HG02973 (cell line): ENCODE data around the gene CLTCL1.
"Not testable (repeated sequence)": the region's sequence is repeated elsewhere in the genome, so short reads cannot be mapped to it uniquely, and the experiment has no call there.

Experiments used
- ATAC-seq: cut with Tn5 transposase; IDR thresholded peaks from one replicate; pipeline ENCODE4 v1.9.1; 2021; ENCODE audit warnings: moderate library complexity; ENCODE audit not compliant: unreplicated experiment

The CLTCL1 gene

GRCh38 chr22:19220867-19221266, 70.7 kb downstream of the CLTCL1 start:
- ATAC-seq = no peak

GRCh38 chr22:19218541-19219233, 72.8 kb downstream of the CLTCL1 start:
- ATAC-seq = no peak

- no peak for ATAC-seq
Observed at GRCh38 chr22:19216579-19216978, 74.9 kb downstream of the CLTCL1 start.

GRCh38 chr22:19215360-19215759, 76.2 kb downstream of the CLTCL1 start:
- no peak for ATAC-seq

GRCh38 chr22:19214078-19214473, 77.4 kb downstream of the CLTCL1 start:
- no peak for ATAC-seq

- ATAC-seq = no peak
Observed at GRCh38 chr22:19213442-19214077, 78.0 kb downstream of the CLTCL1 start.

GRCh38 chr22:19213001-19213400, 78.5 kb downstream of the CLTCL1 start:
- no peak for ATAC-seq

- ATAC-seq = no peak
Observed at GRCh38 chr22:19212302-19212870, 79.1 kb downstream of the CLTCL1 start.

GRCh38 chr22:19210188-19210587, 81.3 kb downstream of the CLTCL1 start:
- ATAC-seq = no peak

GRCh38 chr22:19208287-19208847, 83.2 kb downstream of the CLTCL1 start:
- ATAC-seq = no peak

GRCh38 chr22:19207884-19208283, 83.6 kb downstream of the CLTCL1 start:
- no peak for ATAC-seq

GRCh38 chr22:19207401-19207808, 84.1 kb downstream of the CLTCL1 start:
- ATAC-seq = no peak

GRCh38 chr22:19206287-19206686, 85.2 kb downstream of the CLTCL1 start:
- ATAC-seq = no peak

- no peak for ATAC-seq
Observed at GRCh38 chr22:19204640-19205039, 86.9 kb downstream of the CLTCL1 start.

GRCh38 chr22:19203834-19204233, 87.7 kb downstream of the CLTCL1 start:
- ATAC-seq = no peak

- ATAC-seq = not testable (repeated sequence)
Observed at GRCh38 chr22:19202799-19203186, 88.7 kb downstream of the CLTCL1 start.

- ATAC-seq = no peak
Observed at GRCh38 chr22:19201869-19202798, 89.4 kb downstream of the CLTCL1 start.

GRCh38 chr22:19201130-19201868, 90.2 kb downstream of the CLTCL1 start:
- ATAC-seq = no peak

- ATAC-seq = no peak
Observed at GRCh38 chr22:19199479-19199878, 92.0 kb downstream of the CLTCL1 start.
